ENCODE measurements around the gene ITGA3. TPM values are rescaled to one million over a fixed set of nuclear protein-coding genes. Genes with fewer than 3 reads are reported as not detected.

The ITGA3 gene
- polyA plus RNA-seq, 4 donors = 53.5 to 96.4 (median 72.0) TPM

DNA sequence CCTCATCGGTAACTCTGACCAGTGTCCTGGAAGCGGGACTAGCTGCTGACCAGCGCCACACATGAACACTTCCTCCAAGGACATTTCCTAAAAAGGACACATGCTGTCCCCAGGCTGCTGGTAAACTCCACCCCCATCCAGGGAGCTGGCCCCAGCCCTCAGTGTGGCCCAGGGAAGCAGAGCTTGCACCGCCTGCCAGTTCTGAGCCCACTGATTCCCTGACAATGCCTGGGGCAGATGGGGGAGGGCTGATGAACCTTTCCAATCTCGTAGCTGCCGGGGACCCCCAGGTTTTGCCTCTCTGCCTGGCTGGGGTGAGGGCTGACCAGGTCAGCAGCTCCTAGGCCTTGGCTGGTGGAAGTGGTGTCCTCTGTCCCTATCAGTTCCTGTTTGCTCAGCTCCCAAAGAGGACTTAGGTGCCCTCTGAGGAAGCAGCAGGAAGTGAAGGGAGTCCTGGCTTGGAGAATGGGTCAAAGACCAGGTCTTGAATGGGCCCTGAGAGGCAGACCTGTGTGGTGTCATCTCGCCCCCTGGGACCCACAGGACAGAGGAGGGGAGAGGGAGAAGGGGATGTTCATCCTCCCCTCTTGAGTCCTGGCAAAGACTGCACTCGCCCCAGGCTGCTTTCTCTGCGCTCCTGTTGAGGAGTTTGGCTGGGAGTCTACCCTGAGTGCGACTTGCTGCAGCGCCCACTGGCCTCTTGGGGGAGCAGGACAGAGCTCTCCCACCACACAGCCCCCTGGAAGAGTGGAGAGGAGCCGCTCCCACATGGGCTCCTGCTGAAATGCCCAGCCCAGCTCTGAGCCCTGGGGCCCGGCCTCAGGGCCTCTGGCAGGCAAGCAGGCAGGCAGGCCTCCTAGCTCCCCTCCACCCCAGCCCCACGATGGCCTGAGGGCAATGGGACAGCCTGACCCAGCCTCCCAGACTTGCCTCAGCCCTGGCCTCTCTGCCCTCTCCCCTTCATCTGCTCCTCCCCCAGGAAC is 56.1 kb downstream of the ITGA3 start:
- H3K27ac ChIP-seq (ENCODE audit: low read depth in 1 of 3, low read length in 2 of 3) = peak overlapping the region; percentile 17 to 71 (median 58)
- FAIRE-seq (no peak), DNase-seq (peak; percentile 39 to 40)
- no peaks in the 10 kb centered on the region for H3K9me3 ChIP-seq (ENCODE audit: control insufficient read depth in 2 of 2, insufficient read depth in 1 of 2, low read depth in 1 of 2, low read length in 1 of 2)
- H3K4me3 ChIP-seq (ENCODE audit: low read depth in 1 of 3, low read length in 3 of 3) = no peak overlapping the region
- 59 to 69% (median 67%) methylated on average over 14 of the region's 14 CpGs for WGBS, 3 donors
- peaks cover 0 to 62% (median 16%) of the 10 kb centered on the region in 3 donors for H3K36me3 ChIP-seq (ENCODE audit: control insufficient read depth in 3 of 3, insufficient read depth in 2 of 3, low read depth in 1 of 3, low read length in 3 of 3)
- H3K4me1 ChIP-seq (ENCODE audit: control insufficient read depth in 3 of 3, insufficient read depth in 2 of 3, low read depth in 1 of 3, low read length in 2 of 3) = peaks cover 0 to 37% (median 0%) of the 10 kb centered on the region in 3 donors
- H3K27me3 ChIP-seq (ENCODE audit: control insufficient read depth in 3 of 3, insufficient read depth in 3 of 3, low read length in 3 of 3) = no peaks in the 10 kb centered on the region

DNA sequence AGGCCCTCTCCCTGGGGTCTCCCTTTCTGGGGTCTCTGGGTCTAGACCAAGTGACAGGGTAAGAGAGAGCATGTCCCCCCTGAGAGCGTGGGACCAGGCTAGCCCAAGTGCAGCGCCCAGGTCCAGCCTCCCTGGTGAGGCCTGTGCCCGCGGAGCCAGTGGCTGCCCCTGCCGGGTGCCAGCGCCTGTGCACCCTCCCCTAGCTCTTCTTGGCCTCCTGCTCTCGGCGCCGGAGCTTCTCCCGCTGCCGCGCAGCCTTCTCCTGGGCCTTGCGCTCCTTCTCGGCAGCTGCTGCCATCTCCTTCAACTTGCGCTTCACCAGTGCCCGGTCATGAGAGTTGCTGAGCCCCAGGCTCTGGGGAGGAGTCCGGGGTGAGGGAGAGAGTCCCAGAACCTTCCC is 56.8 kb downstream of the ITGA3 start:
- DNase-seq (peak in 1 of 2 donors; percentile 32), FAIRE-seq (no peak)
- Histone ChIP-seq H3K4me3 (ENCODE audit: low read depth in 1 of 3, low read length in 3 of 3) (no peak overlapping the region), H3K27ac (ENCODE audit: low read depth in 1 of 3, low read length in 2 of 3) (peak overlapping the region in 1 of 3 donors; percentile 27), H3K9me3 (ENCODE audit: control insufficient read depth in 2 of 2, insufficient read depth in 1 of 2, low read depth in 1 of 2, low read length in 1 of 2) (no peaks in the 10 kb centered on the region), H3K4me1 (ENCODE audit: control insufficient read depth in 3 of 3, insufficient read depth in 2 of 3, low read depth in 1 of 3, low read length in 2 of 3) (peaks cover 0 to 43% (median 0%) of the 10 kb centered on the region in 3 donors), H3K36me3 (ENCODE audit: control insufficient read depth in 3 of 3, insufficient read depth in 2 of 3, low read depth in 1 of 3, low read length in 3 of 3) (peaks cover 0 to 54% (median 14%) of the 10 kb centered on the region in 3 donors), H3K27me3 (ENCODE audit: control insufficient read depth in 3 of 3, insufficient read depth in 3 of 3, low read length in 3 of 3) (peaks cover 0 to 2% (median 2%) of the 10 kb centered on the region in 3 donors)
- WGBS, 3 donors = 19 to 66% (median 28%) methylated on average over 16 to 17 of the region's 17 CpGs

DNA sequence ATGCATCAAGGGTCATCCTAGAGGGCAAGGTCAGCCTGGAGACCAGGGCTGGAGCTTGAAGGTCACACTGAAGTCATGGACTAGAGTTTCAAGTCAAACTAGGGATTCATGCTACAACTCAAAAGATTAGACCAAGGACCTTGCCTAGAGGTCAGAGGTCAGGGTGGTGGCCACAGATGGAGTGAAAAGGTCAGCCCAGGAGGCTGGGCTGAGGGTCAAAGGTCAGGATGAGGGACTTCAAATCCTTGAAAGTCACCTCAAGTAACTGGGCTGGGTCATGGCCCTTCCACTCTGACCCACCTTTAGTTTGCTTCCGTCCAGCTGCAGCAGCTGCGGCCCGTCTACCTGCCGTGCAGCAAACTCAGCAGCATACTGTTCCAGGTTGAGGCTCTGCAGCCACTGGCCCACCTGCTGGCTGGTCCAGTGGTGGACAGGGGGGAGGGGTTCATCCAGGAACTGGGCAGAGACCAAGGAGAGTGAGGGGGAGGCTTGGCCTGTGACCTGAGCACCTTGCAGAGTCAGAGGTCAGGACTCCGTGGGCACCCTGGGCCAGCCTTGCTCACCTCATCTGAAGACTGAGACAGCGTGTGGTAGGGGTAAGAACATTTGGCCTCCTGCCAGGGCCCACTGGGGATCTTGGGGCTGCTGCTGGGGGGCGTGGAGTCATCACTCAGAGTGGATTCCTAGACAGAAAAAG is 57.9 kb downstream of the ITGA3 start:
- Histone ChIP-seq H3K4me3 (ENCODE audit: low read depth in 1 of 3, low read length in 3 of 3) (no peak overlapping the region), H3K4me1 (ENCODE audit: control insufficient read depth in 3 of 3, insufficient read depth in 2 of 3, low read depth in 1 of 3, low read length in 2 of 3) (peaks cover 0 to 43% (median 0%) of the 10 kb centered on the region in 3 donors), H3K27ac (ENCODE audit: low read depth in 1 of 3, low read length in 2 of 3) (no peak overlapping the region), H3K36me3 (ENCODE audit: control insufficient read depth in 3 of 3, insufficient read depth in 2 of 3, low read depth in 1 of 3, low read length in 3 of 3) (peaks cover 0 to 44% (median 9%) of the 10 kb centered on the region in 3 donors), H3K9me3 (ENCODE audit: control insufficient read depth in 2 of 2, insufficient read depth in 1 of 2, low read depth in 1 of 2, low read length in 1 of 2) (no peaks in the 10 kb centered on the region), H3K27me3 (ENCODE audit: control insufficient read depth in 3 of 3, insufficient read depth in 3 of 3, low read length in 3 of 3) (peaks cover 0 to 6% (median 2%) of the 10 kb centered on the region in 3 donors)
- FAIRE-seq (no peak), DNase-seq (no peak)
- WGBS, 3 donors = 57 to 73% (median 65%) methylated on average over 7 of the region's 7 CpGs

DNA sequence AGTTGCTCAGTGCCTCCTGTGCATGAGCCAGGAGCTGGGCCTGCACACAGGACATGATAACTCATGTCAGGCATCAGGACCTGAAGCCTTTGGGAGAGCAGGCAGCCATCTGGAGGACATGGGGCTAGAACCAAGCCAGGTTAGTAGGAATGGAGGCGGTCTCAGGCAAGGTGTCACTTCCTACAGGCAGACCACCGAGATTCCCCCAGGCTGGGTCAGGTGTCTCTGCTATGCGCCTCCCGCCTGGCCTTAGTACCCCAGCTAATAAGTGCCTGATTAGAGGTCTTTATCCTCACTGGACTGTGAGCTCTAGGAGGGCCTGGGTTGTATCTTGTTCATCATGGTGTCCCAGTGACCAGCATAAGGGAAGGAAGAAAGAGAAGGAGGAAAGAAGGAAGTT is 58.5 kb downstream of the ITGA3 start:
- FAIRE-seq = no peak
- Histone ChIP-seq H3K36me3 (ENCODE audit: control insufficient read depth in 3 of 3, insufficient read depth in 2 of 3, low read depth in 1 of 3, low read length in 3 of 3) (peaks cover 0 to 37% (median 3%) of the 10 kb centered on the region in 3 donors), H3K27ac (ENCODE audit: low read depth in 1 of 3, low read length in 2 of 3) (no peak overlapping the region), H3K27me3 (ENCODE audit: control insufficient read depth in 3 of 3, insufficient read depth in 3 of 3, low read length in 3 of 3) (peaks cover 0 to 6% (median 2%) of the 10 kb centered on the region in 3 donors), H3K9me3 (ENCODE audit: control insufficient read depth in 2 of 2, insufficient read depth in 1 of 2, low read depth in 1 of 2, low read length in 1 of 2) (no peaks in the 10 kb centered on the region), H3K4me3 (ENCODE audit: low read depth in 1 of 3, low read length in 3 of 3) (no peak overlapping the region), H3K4me1 (ENCODE audit: control insufficient read depth in 3 of 3, insufficient read depth in 2 of 3, low read depth in 1 of 3, low read length in 2 of 3) (peaks cover 0 to 43% (median 0%) of the 10 kb centered on the region in 3 donors)
- WGBS, 3 donors = 74 to 80% (median 75%) methylated on average over 4 of the region's 4 CpGs
- DNase-seq = no peak

DNA sequence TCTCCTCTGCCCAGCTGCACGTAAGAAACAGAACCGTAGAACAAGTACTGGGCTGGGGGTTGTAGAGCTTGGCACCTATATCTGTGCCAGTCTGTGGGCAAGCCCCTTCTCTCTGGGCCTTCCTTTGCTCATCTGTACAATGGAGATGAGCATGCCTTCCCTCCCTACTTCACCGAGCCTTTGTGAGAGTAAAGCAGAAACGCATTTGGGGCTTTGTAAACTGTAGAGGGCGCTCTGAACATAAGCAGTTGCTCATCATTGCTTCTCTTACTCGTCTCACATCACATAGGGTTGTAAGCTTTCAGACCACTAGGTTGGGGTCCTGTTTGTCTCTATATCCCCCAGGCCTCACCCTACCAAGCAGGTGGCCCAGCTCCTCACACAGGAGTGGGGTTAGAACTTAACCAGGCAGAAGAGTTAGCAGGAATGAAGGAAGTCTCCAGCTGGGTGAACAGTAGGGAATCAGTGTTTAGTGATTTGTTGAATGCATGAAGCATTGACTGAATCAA is 59.0 kb downstream of the ITGA3 start:
- Histone ChIP-seq H3K9me3 (ENCODE audit: control insufficient read depth in 2 of 2, insufficient read depth in 1 of 2, low read depth in 1 of 2, low read length in 1 of 2) (no peaks in the 10 kb centered on the region), H3K27me3 (ENCODE audit: control insufficient read depth in 3 of 3, insufficient read depth in 3 of 3, low read length in 3 of 3) (peaks cover 0 to 6% (median 2%) of the 10 kb centered on the region in 3 donors), H3K36me3 (ENCODE audit: control insufficient read depth in 3 of 3, insufficient read depth in 2 of 3, low read depth in 1 of 3, low read length in 3 of 3) (peaks cover 0 to 32% (median 2%) of the 10 kb centered on the region in 3 donors), H3K27ac (ENCODE audit: low read depth in 1 of 3, low read length in 2 of 3) (no peak overlapping the region), H3K4me1 (ENCODE audit: control insufficient read depth in 3 of 3, insufficient read depth in 2 of 3, low read depth in 1 of 3, low read length in 2 of 3) (peaks cover 0 to 43% (median 0%) of the 10 kb centered on the region in 3 donors), H3K4me3 (ENCODE audit: low read depth in 1 of 3, low read length in 3 of 3) (no peak overlapping the region)
- DNase-seq = peak; percentile 65 to 68
- WGBS, 3 donors = 2 to 19% (median 17%) methylated on average over 6 of the region's 6 CpGs
- FAIRE-seq = no peak

DNA sequence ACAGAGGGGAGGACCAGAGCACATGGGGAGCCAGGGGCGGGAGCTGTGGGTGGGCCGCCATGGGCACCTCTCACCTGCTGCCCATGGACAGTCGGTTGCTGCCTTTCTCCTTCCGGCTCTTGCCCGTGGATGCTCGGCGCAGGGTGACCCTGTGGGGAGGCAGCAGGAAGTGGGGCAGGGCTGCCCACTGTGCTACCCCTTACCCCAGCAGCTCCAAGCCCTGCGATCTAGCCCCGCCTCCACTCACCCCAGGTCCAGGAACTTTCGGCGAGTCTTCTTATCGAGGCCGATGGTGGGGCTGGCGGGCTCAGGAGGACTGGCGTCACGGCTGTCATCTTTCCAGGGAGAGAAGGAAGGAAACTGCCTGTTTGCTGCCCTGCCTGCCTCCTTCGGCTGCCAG is 59.8 kb downstream of the ITGA3 start:
- Histone ChIP-seq H3K27ac (ENCODE audit: low read depth in 1 of 3, low read length in 2 of 3) (no peak overlapping the region), H3K27me3 (ENCODE audit: control insufficient read depth in 3 of 3, insufficient read depth in 3 of 3, low read length in 3 of 3) (peaks cover 0 to 6% (median 2%) of the 10 kb centered on the region in 3 donors), H3K4me1 (ENCODE audit: control insufficient read depth in 3 of 3, insufficient read depth in 2 of 3, low read depth in 1 of 3, low read length in 2 of 3) (peaks cover 0 to 43% (median 0%) of the 10 kb centered on the region in 3 donors), H3K9me3 (ENCODE audit: control insufficient read depth in 2 of 2, insufficient read depth in 1 of 2, low read depth in 1 of 2, low read length in 1 of 2) (no peaks in the 10 kb centered on the region), H3K4me3 (ENCODE audit: low read depth in 1 of 3, low read length in 3 of 3) (no peak overlapping the region), H3K36me3 (ENCODE audit: control insufficient read depth in 3 of 3, insufficient read depth in 2 of 3, low read depth in 1 of 3, low read length in 3 of 3) (peaks cover 0 to 24% (median 0%) of the 10 kb centered on the region in 3 donors)
- DNase-seq (no peak), FAIRE-seq (no peak)
- WGBS, 3 donors = 26 to 68% (median 28%) methylated on average over 17 of the region's 17 CpGs

DNA sequence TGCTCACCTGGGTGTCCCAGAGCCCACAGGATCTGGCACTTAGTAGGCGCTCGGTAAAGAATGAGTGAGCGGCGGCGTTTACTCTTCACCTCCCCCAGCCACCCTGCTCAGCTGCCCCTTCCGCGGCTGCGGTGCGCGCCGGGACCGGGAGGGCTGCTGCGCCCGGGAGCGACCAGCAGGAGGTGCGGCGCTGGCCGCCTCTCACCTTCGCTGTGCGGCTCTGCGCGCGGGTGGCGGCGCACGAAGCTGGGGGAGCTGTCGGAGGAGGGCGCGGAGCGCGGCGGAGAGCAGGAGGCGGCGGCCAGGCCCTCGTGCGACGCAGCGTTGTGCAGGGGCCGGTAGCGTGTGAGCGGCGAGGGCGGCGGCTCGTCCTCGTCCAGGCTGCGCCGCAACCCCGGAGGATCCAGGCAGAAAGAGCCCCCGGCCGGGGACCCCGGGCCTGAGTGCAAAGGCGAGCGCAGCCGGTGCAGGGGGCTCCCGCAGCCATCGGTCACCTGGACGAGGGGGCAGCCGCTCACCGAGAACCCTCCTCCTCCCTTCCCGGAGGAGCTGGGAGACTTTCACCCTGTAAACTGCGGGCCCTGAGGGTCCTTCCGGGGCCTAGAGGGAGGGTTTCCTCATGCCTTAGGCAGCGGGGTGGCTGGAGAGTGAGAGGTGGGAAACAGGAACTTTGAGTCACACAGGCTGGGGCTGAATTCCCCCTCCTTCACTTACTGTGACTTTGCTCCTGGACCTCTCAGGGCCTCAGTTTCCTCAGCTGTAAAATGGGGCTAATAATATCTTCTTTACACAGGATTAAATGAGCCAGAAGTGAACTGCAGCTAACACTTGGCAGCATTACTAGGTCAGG is 61.5 kb downstream of the ITGA3 start:
- DNase-seq (peak; percentile 55 to 89), FAIRE-seq (no peak)
- H3K4me3 ChIP-seq (ENCODE audit: low read depth in 1 of 3, low read length in 3 of 3) = no peak overlapping the region
- H3K9me3 ChIP-seq (ENCODE audit: control insufficient read depth in 2 of 2, insufficient read depth in 1 of 2, low read depth in 1 of 2, low read length in 1 of 2) = no peaks in the 10 kb centered on the region
- H3K27me3 ChIP-seq (ENCODE audit: control insufficient read depth in 3 of 3, insufficient read depth in 3 of 3, low read length in 3 of 3) = peaks cover 0 to 6% (median 2%) of the 10 kb centered on the region in 3 donors
- 7 to 14% (median 10%) methylated on average over 30 to 64 of the region's 64 CpGs for WGBS, 3 donors
- peaks cover 0 to 29% (median 0%) of the 10 kb centered on the region in 3 donors for H3K4me1 ChIP-seq (ENCODE audit: control insufficient read depth in 3 of 3, insufficient read depth in 2 of 3, low read depth in 1 of 3, low read length in 2 of 3)
- H3K36me3 ChIP-seq (ENCODE audit: control insufficient read depth in 3 of 3, insufficient read depth in 2 of 3, low read depth in 1 of 3, low read length in 3 of 3) = peaks cover 0 to 11% (median 0%) of the 10 kb centered on the region in 3 donors
- no peak overlapping the region for H3K27ac ChIP-seq (ENCODE audit: low read depth in 1 of 3, low read length in 2 of 3)

Measured in small intestine (tissue), 7 donors.